ENCODE results near the gene RAPGEF1. TPM values are rescaled to one million over a fixed set of nuclear protein-coding genes. Genes with fewer than 3 reads are reported as not detected.
A peak's percentile ranks its signal among the peaks of the same experiment; 100 is the strongest.

RAPGEF1 gene
- total RNA-seq, 6 experiments from 2014 or later: 22.9 to 53.6 (median 30.2) TPM

DNA sequence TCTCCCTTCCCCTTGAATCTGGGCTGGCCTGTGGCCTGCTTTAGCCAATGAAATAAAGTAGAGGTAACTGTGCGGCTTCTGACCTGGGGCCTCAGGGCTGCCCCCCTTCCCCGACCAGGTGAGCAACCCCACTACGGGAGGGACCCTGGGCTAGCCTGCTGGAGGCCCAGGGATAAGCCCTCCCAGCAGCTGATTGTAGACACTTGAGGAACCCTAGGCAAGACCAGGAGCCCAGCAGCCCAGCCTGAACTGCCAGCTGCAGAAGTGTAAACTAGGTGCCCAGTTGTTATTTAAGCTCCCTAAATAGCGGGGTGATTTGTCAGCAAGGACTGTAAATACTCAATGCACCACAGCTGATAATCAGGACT is 41.3 kb downstream of the RAPGEF1 start:
- intact Hi-C loops (cut with DNase I): no loop called here
- Histone ChIP-seq H3K9me3 (no peaks in the 10 kb centered on the region), H3K4me3 (no peak overlapping the region), H3K27me3 (no peaks in the 10 kb centered on the region), H3K36me3 (no peaks in the 10 kb centered on the region), H3K27ac (peak overlapping the region in 1 of 3 donors; percentile 45), H3K4me1 (peaks cover 0 to 24% (median under 1%) of the 10 kb centered on the region in 4 donors)
- 100% methylated on average over 1 of the region's 4 CpGs for WGBS (ENCODE audit: insufficient coverage, low coverage, low lambda C conversion rate, missing lambda C conversion rate)
- ATAC-seq (peak in 1 of 4 donors; percentile 16), DNase-seq (no peak)
- TF ChIP-seq POLR2A (IDR thresholded peaks at IDR 0.05): no peak

DNA sequence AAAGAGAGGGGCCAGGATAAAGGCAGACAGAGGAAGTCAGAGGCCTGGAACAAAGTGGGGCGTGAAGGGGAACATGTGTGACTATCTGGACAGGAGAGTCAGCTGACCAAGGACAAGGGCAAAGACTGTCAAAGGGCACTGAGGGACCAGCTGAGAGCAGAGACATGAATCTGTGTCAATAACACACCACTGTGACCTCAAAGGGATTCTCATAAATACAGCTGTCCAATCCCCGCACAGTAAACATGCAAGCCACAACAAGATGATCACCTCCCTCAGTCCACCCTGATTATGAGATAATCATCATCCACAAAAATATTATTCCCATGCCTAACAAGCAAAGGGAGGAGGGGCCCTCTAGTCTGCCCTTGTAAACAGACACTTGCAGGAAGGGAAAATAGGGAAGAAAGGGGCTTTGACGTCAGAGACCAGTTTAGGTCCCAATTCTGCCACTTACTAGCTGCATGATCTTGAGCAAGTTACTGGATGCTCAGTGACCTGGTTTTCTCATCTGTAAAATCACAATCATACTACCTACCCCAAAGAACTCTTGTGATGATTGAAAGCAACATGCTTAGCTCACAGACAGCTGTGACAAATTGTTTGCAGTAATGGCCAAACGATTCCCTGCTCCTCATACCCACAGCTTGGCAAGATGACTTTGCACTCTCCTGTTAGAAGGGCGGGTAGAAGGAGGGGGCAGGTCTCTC is 41.8 kb downstream of the RAPGEF1 start:
- Histone ChIP-seq H3K4me3 (no peak overlapping the region), H3K9me3 (no peaks in the 10 kb centered on the region), H3K36me3 (no peaks in the 10 kb centered on the region), H3K27ac (peak overlapping the region in 1 of 3 donors; percentile 45), H3K4me1 (peaks cover 0 to 28% (median under 1%) of the 10 kb centered on the region in 4 donors), H3K27me3 (no peaks in the 10 kb centered on the region)
- ATAC-seq (peak; percentile 24 to 67 (median 40)), DNase-seq (no peak)
- intact Hi-C loops (cut with DNase I): no loop called here
- WGBS (ENCODE audit: insufficient coverage, low coverage, low lambda C conversion rate, missing lambda C conversion rate): 37% methylated on average over 5 of the region's 5 CpGs
- peak; percentile 17 for TF ChIP-seq POLR2A (IDR thresholded peaks at IDR 0.05)
- TF ChIP-seq, protein P1, sequence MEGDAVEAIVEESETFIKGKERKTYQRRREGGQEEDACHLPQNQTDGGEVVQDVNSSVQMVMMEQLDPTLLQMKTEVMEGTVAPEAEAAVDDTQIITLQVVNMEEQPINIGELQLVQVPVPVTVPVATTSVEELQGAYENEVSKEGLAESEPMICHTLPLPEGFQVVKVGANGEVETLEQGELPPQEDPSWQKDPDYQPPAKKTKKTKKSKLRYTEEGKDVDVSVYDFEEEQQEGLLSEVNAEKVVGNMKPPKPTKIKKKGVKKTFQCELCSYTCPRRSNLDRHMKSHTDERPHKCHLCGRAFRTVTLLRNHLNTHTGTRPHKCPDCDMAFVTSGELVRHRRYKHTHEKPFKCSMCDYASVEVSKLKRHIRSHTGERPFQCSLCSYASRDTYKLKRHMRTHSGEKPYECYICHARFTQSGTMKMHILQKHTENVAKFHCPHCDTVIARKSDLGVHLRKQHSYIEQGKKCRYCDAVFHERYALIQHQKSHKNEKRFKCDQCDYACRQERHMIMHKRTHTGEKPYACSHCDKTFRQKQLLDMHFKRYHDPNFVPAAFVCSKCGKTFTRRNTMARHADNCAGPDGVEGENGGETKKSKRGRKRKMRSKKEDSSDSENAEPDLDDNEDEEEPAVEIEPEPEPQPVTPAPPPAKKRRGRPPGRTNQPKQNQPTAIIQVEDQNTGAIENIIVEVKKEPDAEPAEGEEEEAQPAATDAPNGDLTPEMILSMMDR (IDR thresholded peaks at IDR 0.05): no peak

DNA sequence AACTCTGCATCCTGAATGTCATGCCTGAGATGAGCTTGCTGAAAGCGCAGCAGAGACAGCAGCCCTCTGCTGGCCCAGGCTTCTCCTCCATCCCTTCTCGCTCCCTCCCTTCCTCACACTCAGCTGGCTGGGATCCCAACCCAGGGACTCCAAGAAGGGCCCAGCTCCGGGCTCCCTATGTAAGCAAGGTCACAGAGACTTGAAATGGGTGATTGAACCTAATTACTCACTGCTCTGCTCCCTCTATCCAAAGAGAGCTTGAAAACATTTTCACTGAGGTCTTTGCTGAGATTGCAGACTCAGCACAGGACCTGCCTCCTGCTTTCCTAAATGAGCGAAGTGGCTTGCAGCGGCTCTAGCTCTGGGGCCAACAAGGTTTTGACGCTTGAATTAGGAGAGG is 42.8 kb downstream of the RAPGEF1 start:
- no peaks in the 10 kb centered on the region for H3K36me3 ChIP-seq
- H3K4me1 ChIP-seq: peaks cover 0 to 37% (median 2%) of the 10 kb centered on the region in 4 donors
- no peaks in the 10 kb centered on the region for H3K27me3 ChIP-seq
- intact Hi-C loops (cut with DNase I): no loop called here
- no peaks in the 10 kb centered on the region for H3K9me3 ChIP-seq
- DNase-seq (no peak), ATAC-seq (peak; percentile 13 to 45 (median 26))
- TF ChIP-seq, protein P1 (IDR thresholded peaks at IDR 0.05): no peak
- H3K4me3 ChIP-seq: no peak overlapping the region
- 53% methylated on average over 4 of the region's 6 CpGs for WGBS (ENCODE audit: insufficient coverage, low coverage, low lambda C conversion rate, missing lambda C conversion rate)
- H3K27ac ChIP-seq: no peak overlapping the region

DNA sequence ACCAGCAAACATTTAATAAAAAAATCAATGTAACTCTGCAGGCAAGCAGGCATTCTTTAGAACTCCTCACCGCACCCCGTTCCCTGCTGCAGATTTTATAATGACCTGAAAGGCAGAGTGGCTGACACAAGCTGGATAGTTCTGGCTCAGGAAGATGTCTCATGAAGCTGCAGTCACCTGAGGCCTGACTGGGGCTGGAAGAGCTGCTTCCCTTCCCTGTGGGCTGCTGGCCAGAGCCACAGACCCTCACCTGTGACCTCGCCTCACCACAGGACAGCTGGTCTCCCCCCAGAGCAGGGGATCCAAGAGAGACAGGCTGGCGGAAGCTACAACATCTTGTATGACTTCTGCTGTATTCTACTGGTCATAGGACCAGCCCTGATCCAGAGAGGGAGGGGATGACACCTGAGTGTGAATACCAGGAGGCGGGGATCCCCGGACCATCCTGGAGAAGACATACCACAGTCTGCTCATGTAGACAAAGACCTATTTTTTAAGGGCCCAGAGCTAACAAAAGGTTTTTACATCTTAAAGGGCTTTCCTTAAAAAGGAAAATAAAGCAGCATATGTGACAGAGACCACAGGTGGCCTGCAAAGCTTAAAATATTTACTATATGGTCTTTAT is 43.9 kb downstream of the RAPGEF1 start:
- H3K27ac ChIP-seq: no peak overlapping the region
- H3K36me3 ChIP-seq: no peaks in the 10 kb centered on the region
- H3K9me3 ChIP-seq: no peaks in the 10 kb centered on the region
- DNase-seq (no peak), ATAC-seq (no peak)
- peaks cover 0 to 47% (median 4%) of the 10 kb centered on the region in 4 donors for H3K4me1 ChIP-seq
- no peaks in the 10 kb centered on the region for H3K27me3 ChIP-seq
- no peak overlapping the region for H3K4me3 ChIP-seq
- no peak for TF ChIP-seq POLR2A (IDR thresholded peaks at IDR 0.05)
- TF ChIP-seq, protein P1 (IDR thresholded peaks at IDR 0.05): no peak
- WGBS (ENCODE audit: insufficient coverage, low coverage, low lambda C conversion rate, missing lambda C conversion rate): 88% methylated on average over 2 of the region's 6 CpGs
- intact Hi-C loops (cut with DNase I): no loop called here

DNA sequence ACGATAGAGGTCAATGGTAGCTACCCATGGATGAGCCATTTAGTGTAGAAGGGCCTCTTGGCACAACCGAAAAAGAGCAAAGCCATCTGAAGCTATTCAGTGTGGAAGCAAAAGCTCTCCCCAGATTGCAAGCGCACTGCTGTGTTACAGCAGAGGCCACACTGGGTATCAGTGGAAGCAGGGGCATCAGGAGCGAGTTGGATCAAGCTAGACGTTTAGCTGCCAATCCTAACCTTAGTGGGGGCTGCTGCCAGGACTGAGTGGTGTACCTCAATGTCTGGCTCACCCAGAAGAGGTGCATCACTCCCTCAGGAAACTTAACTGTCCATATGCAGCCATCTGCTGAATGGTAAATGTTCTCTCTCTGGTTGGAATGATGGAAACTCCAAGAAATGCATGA is 44.5 kb downstream of the RAPGEF1 start:
- ATAC-seq: no peak
- TF ChIP-seq, protein P1 (IDR thresholded peaks at IDR 0.05): no peak
- no peak for TF ChIP-seq POLR2A (IDR thresholded peaks at IDR 0.05)
- Histone ChIP-seq H3K9me3 (no peaks in the 10 kb centered on the region), H3K27me3 (no peaks in the 10 kb centered on the region), H3K36me3 (no peaks in the 10 kb centered on the region), H3K4me1 (peaks cover 0 to 51% (median 7%) of the 10 kb centered on the region in 4 donors), H3K4me3 (no peak overlapping the region), H3K27ac (no peak overlapping the region)
- 100% methylated on average over 2 of the region's 5 CpGs for WGBS (ENCODE audit: insufficient coverage, low coverage, low lambda C conversion rate, missing lambda C conversion rate)
- intact Hi-C loops (cut with DNase I): no loop called here
- no peak for DNase-seq
